Osteocyte (in vitro differentiated cells): Measurements from ENCODE around the gene MT1H. TPM values are rescaled to one million over a fixed set of nuclear protein-coding genes. Genes with fewer than 3 reads are reported as not detected.
"Not testable (repeated sequence)": the region's sequence is repeated elsewhere in the genome, so short reads cannot be mapped to it uniquely, and the experiment has no call there.

ENCODE experiments used
- DNase-seq: peaks from one replicate; pipeline ENCODE4 v3.0.0; 2021; ENCODE audit warnings: mixed read lengths; ENCODE audit not compliant: unreplicated experiment; ENCODE audit errors: extremely low spot score
- H3K27ac Mint-ChIP-seq: one replicate; pipeline ENCODE4 v1.8.0; 2021; ENCODE audit warnings: mild to moderate bottlenecking, mixed read lengths; ENCODE audit not compliant: unreplicated experiment
- H3K27me3 Mint-ChIP-seq: one replicate; pipeline ENCODE4 v1.8.0; 2021; ENCODE audit warnings: mixed read lengths; ENCODE audit not compliant: unreplicated experiment
- H3K36me3 Mint-ChIP-seq: one replicate; pipeline ENCODE4 v1.8.0; 2021; ENCODE audit warnings: mixed read lengths; ENCODE audit not compliant: unreplicated experiment
- H3K4me1 Mint-ChIP-seq: one replicate; pipeline ENCODE4 v1.8.0; 2021; ENCODE audit warnings: mixed read lengths; ENCODE audit not compliant: unreplicated experiment
- H3K4me3 Mint-ChIP-seq: one replicate; pipeline ENCODE4 v1.8.0; 2021; ENCODE audit warnings: mild to moderate bottlenecking, moderate library complexity, mixed read lengths; ENCODE audit not compliant: unreplicated experiment
- H3K9me3 Mint-ChIP-seq: one replicate; pipeline ENCODE4 v1.8.0; 2021; ENCODE audit warnings: mixed read lengths; ENCODE audit not compliant: unreplicated experiment
- CTCF ChIP-seq: fragments of 200-600 bp; sonication (generic); IDR thresholded peaks from 2 replicates; pipeline ENCODE4 v1.5.0; 2021; ENCODE audit warnings: antibody characterized with exemption, mild to moderate bottlenecking, moderate library complexity
- total RNA-seq: library from RNA; stranded (reverse); gene quantifications from 2 replicates; pipeline ENCODE4 v1.2.1, GENCODE V29; 2021

Gene MT1H
- total RNA-seq, 1 donor from 2014 or later = not detected

- Mint-ChIP-seq H3K27ac (no peak overlapping the region), H3K4me3 (no peak overlapping the region), H3K36me3 (no peaks in the 10 kb centered on the region), H3K9me3 (no peaks in the 10 kb centered on the region), H3K27me3 (peaks cover 4% of the 10 kb centered on the region), H3K4me1 (peaks cover 7% of the 10 kb centered on the region)
- peak; percentile 60 for DNase-seq
- TF ChIP-seq CTCF = no peak
These were observed 45.5 kb downstream of the MT1H start for GRCh38 chr16:56715126-56715525.

GRCh38 chr16:56716761-56717160 is 47.1 kb downstream of the MT1H start:
- Mint-ChIP-seq H3K36me3 (no peaks in the 10 kb centered on the region), H3K27ac (no peak overlapping the region), H3K4me3 (no peak overlapping the region), H3K4me1 (peaks cover 7% of the 10 kb centered on the region), H3K27me3 (peaks cover 8% of the 10 kb centered on the region), H3K9me3 (no peaks in the 10 kb centered on the region)
- peak; percentile 5 for DNase-seq
- no peak for TF ChIP-seq CTCF

GRCh38 chr16:56717532-56717931 is 47.9 kb downstream of the MT1H start:
- H3K27ac Mint-ChIP-seq, H3K36me3 Mint-ChIP-seq, H3K9me3 Mint-ChIP-seq, H3K4me3 Mint-ChIP-seq, H3K4me1 Mint-ChIP-seq: not testable (repeated sequence)
- H3K27me3 Mint-ChIP-seq = peaks cover 14% of the 10 kb centered on the region
- peak; percentile 4 for DNase-seq

Other genes starting within 250 kb of the MT1H start
- gene AMFR, start 244.3 kb upstream of the MT1H start, total RNA-seq = 117 and 136 TPM in 2 replicates
- gene NUDT21, start 218.5 kb upstream of the MT1H start, total RNA-seq = 103 and 105 TPM in 2 replicates
- 46.3 and 50.6 TPM in 2 replicates for gene OGFOD1, start 218.3 kb upstream of the MT1H start, total RNA-seq
- gene BBS2, start 149.8 kb upstream of the MT1H start, total RNA-seq = 58.7 and 66.0 TPM in 2 replicates
- gene MT4, start 104.7 kb upstream of the MT1H start, total RNA-seq = not detected in 2 replicates
- not detected in 2 replicates for gene MT3, start 80.3 kb upstream of the MT1H start, total RNA-seq
- gene MT2A, start 61.2 kb upstream of the MT1H start, total RNA-seq = 384 and 419 TPM in 2 replicates
- gene MT1E, start 44.0 kb upstream of the MT1H start, total RNA-seq = 37.5 and 43.6 TPM in 2 replicates
- 0.44 and 1.2 TPM in 2 replicates for gene MT1M, start 37.2 kb upstream of the MT1H start, total RNA-seq
- gene MT1A, start 31.1 kb upstream of the MT1H start, total RNA-seq = not detected in 2 replicates
- not detected in 2 replicates for gene MT1B, start 17.9 kb upstream of the MT1H start, total RNA-seq
- gene MT1F, start 11.9 kb upstream of the MT1H start, total RNA-seq = 12.7 and 14.9 TPM in 2 replicates
- gene MT1G, start 1.7 kb upstream of the MT1H start, total RNA-seq = not detected in 2 replicates
- gene MT1X, start 12.7 kb downstream of the MT1H start, total RNA-seq = 63.8 and 67.5 TPM in 2 replicates
- 81.7 and 85.1 TPM in 2 replicates for gene NUP93, start 60.3 kb downstream of the MT1H start, total RNA-seq
- gene SLC12A3, start 195.4 kb downstream of the MT1H start, total RNA-seq = not detected in 2 replicates